GM19035 (cell line): ENCODE data around the gene GCNT2.
"Not testable (repeated sequence)": the region's sequence is repeated elsewhere in the genome, so short reads cannot be mapped to it uniquely, and the experiment has no call there.

Experiments used
- ATAC-seq: cut with Tn5 transposase; IDR thresholded peaks from one replicate; pipeline ENCODE4 v1.9.1; 2021; ENCODE audit not compliant: unreplicated experiment

GCNT2 gene

DNA sequence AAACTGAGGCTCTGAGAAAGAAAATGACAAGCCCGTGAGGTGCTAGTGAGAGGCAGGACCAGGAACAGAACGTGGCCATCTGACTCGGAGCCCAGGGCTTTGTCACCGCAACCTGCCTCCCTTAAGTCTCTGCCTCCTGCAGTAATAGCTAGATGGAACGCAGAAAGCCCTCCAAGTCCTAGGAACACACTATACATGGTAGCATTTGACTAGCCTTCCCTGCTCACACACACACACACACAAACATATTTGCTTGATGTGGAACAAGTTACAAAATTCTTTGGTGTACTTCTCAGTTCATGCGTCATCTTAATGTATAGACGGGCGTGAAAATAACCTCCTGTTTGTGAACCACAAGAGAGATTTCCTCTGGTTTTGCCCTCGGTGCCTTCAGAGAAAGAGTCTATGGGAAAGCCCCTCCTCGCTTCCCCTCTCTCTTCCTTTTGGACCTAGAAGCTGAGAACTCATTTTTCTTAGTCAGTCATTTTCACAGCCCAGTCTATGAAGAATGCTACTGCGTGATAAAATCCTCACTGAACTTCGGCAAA lies 134.4 kb downstream of the GCNT2 start:
- ATAC-seq = no peak

DNA sequence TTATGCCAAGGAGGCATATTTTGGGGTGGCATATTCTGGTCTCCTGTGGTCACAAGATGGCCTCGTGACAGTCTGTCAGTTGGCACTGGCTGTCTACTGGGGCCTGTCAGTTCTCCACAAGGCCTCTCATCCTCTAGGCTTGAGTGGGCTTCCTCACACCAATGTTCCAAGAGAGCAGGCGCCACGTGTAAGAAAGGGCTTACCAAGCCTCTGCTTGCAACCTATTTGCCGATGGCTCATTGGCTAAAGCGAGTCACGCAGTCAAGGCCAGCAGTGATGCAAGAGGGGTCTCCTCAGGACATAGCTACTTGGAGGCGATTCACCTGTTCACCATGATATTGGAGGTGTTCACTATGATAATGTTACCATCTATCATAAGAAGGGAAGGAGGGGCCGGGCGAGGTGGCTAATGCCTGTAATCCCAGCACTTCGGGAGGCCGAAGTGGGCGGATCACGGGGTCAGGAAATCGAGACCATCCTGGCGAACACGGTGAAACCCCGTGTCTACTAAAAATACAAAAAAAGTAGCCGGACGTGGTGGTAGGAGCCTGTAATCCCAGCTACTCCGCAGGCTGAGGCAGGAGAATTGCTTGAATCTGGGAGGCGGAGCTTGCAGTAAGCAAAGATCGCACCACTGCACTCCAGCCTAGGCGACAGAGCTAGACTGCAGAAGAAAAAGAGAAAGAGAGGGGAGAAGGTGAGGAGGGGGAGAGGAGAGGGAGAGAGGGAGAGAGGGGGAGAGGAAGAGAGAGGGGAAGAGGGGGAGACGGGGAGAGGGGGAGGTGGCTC lies 138.0 kb downstream of the GCNT2 start:
- ATAC-seq = no peak

DNA sequence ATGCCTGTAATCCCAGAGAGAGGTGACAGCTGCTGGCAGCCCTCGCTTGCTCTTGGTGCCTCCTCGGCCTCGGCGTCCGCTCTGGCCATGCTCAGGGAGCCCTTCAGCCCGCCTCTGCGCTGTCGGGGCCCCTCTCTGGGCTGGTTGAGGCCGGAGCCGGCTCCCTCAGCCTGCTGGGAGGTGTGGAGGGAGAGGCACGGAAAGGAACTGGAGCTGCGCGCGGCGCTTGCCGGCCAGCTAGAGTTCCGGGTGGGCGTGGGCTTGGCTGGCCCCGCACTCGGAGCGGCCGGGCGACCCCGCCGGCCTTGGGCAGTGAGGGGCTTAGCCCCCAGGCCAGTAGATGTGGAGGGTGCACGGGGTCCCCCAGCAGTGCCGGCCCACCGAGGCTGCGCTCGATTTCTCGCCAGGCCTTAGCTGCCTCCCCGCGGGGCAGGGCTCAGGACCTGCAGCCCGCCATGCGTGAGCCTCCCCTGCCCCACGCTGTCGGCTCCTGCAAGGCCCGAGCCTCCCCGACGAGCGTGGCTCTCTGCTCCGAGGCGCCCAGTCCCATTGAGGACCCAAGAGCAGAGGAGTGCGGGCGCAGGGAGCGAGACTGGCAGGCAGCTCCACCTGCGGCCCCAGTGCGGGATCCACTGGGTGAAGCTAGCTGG lies 138.7 kb downstream of the GCNT2 start:
- no peak for ATAC-seq

DNA sequence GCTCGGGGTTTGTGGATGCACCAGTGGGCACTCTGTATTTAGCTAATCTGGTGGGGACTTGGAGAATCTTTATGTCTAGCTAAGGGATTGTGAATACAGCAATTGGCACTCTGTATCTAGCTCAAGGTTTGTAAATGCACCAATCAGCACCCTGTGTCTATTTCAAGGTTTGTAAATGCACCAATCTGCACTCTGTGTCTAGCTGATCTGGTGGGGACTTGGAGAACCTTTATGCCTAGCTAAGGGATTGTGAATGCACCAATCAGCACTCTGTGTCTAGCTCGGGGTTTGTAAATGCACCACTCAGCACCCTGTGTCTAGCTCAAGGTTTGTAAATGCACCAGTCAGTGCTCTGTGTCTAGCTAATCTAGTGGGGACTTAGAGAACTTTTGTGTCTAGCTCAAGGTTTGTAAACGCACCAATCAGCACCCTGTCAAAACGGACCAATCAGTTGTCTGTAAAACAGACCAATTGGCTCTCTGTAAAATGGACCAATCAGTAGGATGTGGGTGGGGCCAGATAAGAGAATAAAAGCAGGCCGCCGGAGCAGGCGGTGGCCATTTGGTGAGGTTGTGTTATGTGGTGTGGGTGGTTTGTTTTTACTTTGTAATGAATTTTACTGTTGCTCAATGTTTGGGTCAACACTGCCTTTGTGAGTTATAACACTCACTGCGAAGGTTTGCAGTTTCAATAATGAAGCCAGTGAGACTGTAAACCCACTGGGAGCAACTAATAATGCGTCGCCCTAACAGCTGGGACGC lies 139.5 kb downstream of the GCNT2 start:
- ATAC-seq = not testable (repeated sequence)

DNA sequence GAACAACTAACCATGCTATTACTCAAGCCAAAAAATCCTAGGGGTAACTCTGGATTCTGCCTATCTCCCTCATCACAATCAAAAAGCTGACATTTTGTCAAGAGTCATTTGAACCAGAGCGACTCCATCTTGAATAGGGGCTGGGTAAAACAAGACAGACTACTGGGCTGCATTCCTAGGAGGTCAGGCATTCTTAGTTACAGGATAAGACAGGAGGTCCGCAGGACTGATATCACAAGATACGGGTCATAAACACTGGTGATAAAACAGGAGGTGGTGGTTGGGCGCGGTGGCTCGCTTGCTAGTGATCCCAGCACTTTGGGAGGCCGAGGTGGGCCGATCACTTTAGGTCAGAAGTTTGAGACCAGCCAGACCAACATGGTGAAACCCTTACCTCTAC lies 141.1 kb downstream of the GCNT2 start:
- ATAC-seq = no peak

DNA sequence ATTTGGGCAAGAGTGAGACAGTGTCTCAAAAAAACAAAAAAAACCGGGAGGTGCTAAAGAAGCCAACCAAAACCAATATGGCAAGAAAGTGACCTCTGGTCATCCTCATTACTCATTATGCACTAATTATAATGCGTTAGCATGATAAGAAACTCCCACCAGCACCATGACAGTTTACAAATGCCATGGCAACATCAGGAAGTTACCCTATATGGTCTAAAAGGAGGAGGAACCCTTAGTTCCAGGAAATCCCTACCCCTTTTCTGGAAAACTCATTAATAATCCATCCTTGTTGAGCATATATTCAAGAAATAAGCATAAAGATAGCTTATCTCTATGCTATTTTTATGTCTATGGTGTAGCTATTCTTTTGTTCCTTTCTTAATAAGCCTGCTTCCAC lies 141.6 kb downstream of the GCNT2 start:
- no peak for ATAC-seq

DNA sequence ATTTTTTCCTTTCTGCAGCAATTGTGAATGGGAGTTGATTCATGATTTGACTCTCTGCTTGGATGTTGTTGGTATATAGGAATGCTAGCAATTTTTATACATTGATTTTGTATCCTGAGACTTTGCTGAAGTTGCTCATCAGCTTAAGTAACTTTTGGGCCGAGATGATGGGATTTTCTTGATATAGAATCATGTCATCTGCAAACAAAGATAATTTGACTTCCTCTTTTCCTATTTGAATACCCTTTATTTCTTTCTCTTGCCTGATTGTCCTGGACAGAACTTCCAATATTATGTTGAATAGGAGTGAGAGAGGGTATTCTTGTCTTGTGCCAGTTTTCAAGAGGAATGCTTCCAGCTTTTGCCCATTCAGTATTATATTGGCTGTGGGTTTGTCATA lies 144.4 kb downstream of the GCNT2 start:
- not testable (repeated sequence) for ATAC-seq

DNA sequence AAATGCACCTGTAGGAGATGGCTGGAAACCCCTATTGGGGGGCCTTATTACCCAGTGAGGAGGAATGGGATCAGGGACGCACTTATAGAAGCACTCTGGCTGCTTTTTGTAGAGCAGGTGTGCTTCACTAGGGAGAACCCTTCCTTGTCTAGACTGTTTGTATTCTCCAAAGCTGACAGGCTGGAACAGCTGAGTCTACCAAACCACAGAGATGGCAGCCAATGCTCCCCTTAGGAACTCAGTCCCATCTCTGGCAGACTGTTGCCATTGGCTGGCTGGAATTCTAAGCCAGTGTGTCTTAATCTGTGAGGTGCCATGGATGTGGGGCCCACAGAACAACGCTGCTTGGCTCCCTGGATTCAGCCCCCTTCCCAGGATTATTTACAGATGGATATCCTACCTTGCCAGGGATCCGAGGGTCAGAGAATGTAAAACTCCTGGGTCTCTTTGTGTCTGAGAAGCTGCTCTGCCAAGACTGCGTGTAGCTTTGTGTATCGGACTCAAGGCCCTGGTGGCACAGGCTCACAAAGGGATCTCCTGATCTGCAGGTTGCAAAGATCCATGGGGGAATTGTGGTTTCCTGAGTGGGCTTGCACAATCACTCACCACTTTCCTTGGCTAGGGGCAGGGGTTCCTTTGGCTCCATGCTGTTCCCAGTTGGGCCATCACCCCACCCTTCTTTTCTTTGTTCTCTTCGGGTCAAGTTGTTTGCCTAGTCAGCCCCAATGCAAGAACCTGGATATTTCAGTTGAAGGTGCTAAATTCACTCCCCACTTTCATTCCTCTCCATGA lies 147.2 kb downstream of the GCNT2 start:
- no peak for ATAC-seq

DNA sequence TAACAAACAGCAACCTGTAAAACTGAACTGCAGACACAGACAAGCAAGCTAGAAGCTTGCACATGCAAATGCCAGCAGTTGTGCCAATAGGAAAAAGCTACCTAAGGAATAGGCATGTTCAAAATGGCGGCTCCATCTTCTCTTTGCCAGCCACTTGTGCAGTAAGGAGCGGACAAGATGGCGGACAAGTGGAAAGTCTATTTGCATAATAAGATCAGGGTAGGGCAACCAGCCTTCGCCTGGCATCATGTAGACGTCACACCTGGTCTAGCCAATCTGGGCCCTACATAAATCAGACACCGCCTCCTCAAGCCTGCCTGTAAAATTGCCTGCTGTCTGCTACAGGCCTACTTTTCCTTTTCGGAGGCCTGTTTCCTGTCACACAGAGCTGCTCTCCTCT lies 155.3 kb downstream of the GCNT2 start:
- ATAC-seq = no peak

DNA sequence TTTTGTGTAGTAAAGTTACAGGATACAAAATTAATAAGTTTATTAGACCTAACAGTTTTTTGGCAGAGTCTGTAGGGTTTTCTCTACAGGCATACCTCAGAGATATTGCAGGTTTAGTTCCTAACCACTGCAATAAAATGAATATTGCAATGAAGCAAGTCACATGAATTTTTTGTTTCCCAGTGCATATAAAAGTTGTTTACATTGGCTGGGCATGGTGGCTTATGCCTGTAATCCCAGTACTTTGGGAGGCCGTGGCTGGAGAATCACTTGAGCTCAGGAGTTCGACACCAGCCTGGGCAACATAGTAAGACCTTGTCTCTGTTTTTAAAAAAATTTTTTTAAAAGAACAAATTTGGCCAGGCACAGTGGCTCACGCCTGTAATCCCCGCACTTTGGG lies 157.3 kb downstream of the GCNT2 start:
- no peak for ATAC-seq
